ENCODE measurements around the gene NTSR2. TPM values are rescaled to one million over a fixed set of nuclear protein-coding genes. Genes with fewer than 3 reads are reported as not detected.

The NTSR2 gene
- total and polyA plus RNA-seq, 2 donors (not counting 3 experiments of a cell fraction or from before 2014, with no cell fraction given): not detected

DNA sequence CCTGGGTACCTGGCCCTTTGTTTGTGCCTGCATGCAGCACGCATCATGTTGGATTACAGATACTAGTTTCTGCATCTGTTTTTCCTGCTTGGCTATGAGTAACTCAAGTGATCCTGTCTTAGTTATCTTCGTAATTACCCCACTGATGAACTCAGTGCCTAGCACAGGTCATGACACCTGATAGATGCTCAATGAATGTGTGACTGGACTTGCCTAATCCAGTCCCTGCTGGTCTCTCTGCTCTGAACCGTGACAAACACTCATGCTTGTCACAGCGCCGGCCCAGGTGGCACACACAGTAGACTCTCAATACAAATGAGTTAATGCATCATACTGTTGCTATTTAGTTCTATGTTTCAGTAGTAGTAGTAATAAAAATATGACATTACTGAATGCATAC, 31.2 kb upstream of the NTSR2 start:
- ChIA-PET CTCF (interaction anchor here (1.9 kb wide), 1 partner anchor 13 kb away, joined by 7 read pairs; no protein-coding TSS in a partner anchor), POLR2A (no interaction called here)
- no TSS peak for BruUV-seq (replicated peaks)
- H2AFZ ChIP-seq (ENCODE audit: low read depth, low read length): no peak overlapping the region
- H3K36me3 ChIP-seq (ENCODE audit: control insufficient read depth in 2 of 2, extremely low read depth in 1 of 2, insufficient read depth in 2 of 2, low read length in 2 of 2): no peaks in the 10 kb centered on the region
- H3K27me3 ChIP-seq (ENCODE audit: control insufficient read depth in 2 of 2, insufficient read depth in 2 of 2, low read length in 2 of 2): no peaks in the 10 kb centered on the region
- dilution Hi-C loops (cut with MboI; ENCODE audit: extremely low pct_ligation_motif_present, low sequenced_read_pairs): no loop called here
- no peak overlapping the region for H3K9ac ChIP-seq (replicated peaks; ENCODE audit: extremely low read depth, insufficient read depth, low read length)
- no peak overlapping the region for H3K27ac ChIP-seq (ENCODE audit: insufficient read depth, low read depth, low read length)
- H3K9me1 ChIP-seq (replicated peaks; ENCODE audit: control insufficient read depth, extremely low read depth, insufficient read depth, low read length): no peaks in the 10 kb centered on the region
- no peaks in the 10 kb centered on the region for H3K9me3 ChIP-seq (replicated peaks; ENCODE audit: control insufficient read depth, insufficient read depth, low read length)
- H3K4me3 ChIP-seq (replicated peaks in 1 of 3; ENCODE audit: insufficient read depth in 1 of 3, low read depth in 1 of 3, low read length in 3 of 3): no peak overlapping the region
- DNase-seq (ENCODE audit: low read depth, low spot score) (no peak), FAIRE-seq (no peak)
- intact Hi-C loops (cut with micrococcal nuclease): no loop called here
- H3K79me2 ChIP-seq (ENCODE audit: control insufficient read depth, insufficient read depth, low read length): no peaks in the 10 kb centered on the region
- TF ChIP-seq, protein P1, sequence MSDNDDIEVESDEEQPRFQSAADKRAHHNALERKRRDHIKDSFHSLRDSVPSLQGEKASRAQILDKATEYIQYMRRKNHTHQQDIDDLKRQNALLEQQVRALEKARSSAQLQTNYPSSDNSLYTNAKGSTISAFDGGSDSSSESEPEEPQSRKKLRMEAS (IDR thresholded peaks at IDR 0.05; ENCODE audit: insufficient read depth, insufficient read length): no peak
- TF ChIP-seq POLR2AphosphoS5 (IDR thresholded peaks at IDR 0.05; ENCODE audit: insufficient read depth, low read depth, low read length) (no peak), GATA2 (IDR thresholded peaks at IDR 0.05; ENCODE audit: insufficient read depth, insufficient read length, low read depth, low read length) (no peak), POLR2A (IDR thresholded peaks at IDR 0.05; ENCODE audit: low read depth, low read length) (no peak)
- no peaks in the 10 kb centered on the region for H4K20me1 ChIP-seq (replicated peaks; ENCODE audit: control insufficient read depth, extremely low read depth, insufficient read depth, low read length)
- H3K4me1 ChIP-seq (ENCODE audit: control insufficient read depth, extremely low read depth, insufficient read depth, low read length): peaks cover 11% of the 10 kb centered on the region
- no peak overlapping the region for H3K4me2 ChIP-seq (ENCODE audit: insufficient read depth, low read length)

DNA sequence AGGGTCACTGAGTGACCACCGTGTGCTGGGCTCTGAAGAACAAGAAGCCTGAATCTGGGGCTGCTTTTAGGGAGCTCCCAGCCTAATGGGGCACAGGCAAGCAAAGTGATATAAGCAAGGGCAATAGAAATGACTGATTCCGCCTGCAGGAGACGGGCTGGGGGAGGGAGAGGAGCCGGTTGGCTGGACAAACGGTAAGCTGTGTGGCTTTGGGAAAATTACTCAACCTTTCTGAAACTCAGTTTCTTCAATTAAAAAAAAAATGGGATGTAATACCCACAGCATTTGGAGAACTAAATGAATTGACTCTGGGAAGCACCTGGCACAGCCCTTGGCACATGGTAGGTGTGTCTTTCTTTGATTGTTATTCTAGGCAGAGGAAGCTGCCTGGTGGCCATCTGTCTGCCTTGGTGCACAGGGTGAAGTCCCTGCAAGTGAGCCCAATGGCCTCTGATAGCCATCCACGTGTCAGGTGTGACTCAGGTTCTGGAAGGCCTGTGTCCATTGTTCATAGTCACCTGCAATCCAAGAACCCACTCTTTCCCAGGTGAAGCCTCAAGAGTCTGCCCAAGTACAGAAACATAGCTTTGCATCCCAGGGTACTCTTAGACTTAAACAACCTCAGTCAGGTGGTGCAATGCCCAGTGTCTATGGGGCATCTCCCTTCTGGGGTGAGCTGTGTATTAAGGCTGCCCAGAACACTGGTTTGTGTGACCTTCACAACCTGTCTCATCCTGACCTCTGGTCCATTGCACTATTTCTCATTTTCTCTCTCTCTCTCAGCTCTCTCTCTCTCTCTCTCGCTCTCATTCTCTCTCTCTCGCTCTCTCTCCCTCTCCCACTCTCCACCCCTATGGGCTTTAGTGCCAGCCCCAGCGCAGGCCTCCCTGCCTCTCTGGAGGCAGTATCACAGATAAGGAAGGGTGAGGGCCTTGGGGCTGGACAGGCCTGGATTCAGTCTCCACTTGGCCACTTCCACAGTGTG, 30.0 kb upstream of the NTSR2 start:
- Histone ChIP-seq H3K27me3 (ENCODE audit: control insufficient read depth in 2 of 2, insufficient read depth in 2 of 2, low read length in 2 of 2) (no peaks in the 10 kb centered on the region), H3K79me2 (ENCODE audit: control insufficient read depth, insufficient read depth, low read length) (no peaks in the 10 kb centered on the region), H3K4me1 (ENCODE audit: control insufficient read depth, extremely low read depth, insufficient read depth, low read length) (peaks cover 11% of the 10 kb centered on the region), H3K27ac (ENCODE audit: insufficient read depth, low read depth, low read length) (no peak overlapping the region), H3K4me2 (ENCODE audit: insufficient read depth, low read length) (no peak overlapping the region), H3K4me3 (replicated peaks in 1 of 3; ENCODE audit: insufficient read depth in 1 of 3, low read depth in 1 of 3, low read length in 3 of 3) (no peak overlapping the region), H3K36me3 (ENCODE audit: control insufficient read depth in 2 of 2, extremely low read depth in 1 of 2, insufficient read depth in 2 of 2, low read length in 2 of 2) (no peaks in the 10 kb centered on the region), H3K9me1 (replicated peaks; ENCODE audit: control insufficient read depth, extremely low read depth, insufficient read depth, low read length) (no peaks in the 10 kb centered on the region), H3K9ac (replicated peaks; ENCODE audit: extremely low read depth, insufficient read depth, low read length) (no peak overlapping the region), H3K9me3 (replicated peaks; ENCODE audit: control insufficient read depth, insufficient read depth, low read length) (no peaks in the 10 kb centered on the region), H4K20me1 (replicated peaks; ENCODE audit: control insufficient read depth, extremely low read depth, insufficient read depth, low read length) (no peaks in the 10 kb centered on the region), H2AFZ (ENCODE audit: low read depth, low read length) (no peak overlapping the region)
- ChIA-PET POLR2A (interaction anchor here (0.5 kb wide), 1 partner anchor 34 kb away, joined by 3 read pairs; no protein-coding TSS in a partner anchor), CTCF (interaction anchor here (0.8 to 1.9 kb wide), 3 partner anchors 8 to 84 kb away, joined by 3 to 7 read pairs (median 4); no protein-coding TSS in a partner anchor)
- no TSS peak for BruUV-seq (replicated peaks)
- no peak for FAIRE-seq
- dilution Hi-C loops (cut with MboI; ENCODE audit: extremely low pct_ligation_motif_present, low sequenced_read_pairs) (loop anchor here (10.0 kb wide), 1 partner anchor 65 kb away; no protein-coding TSS in a partner anchor), intact Hi-C loops (cut with micrococcal nuclease) (no loop called here)
- no peak for DNase-seq (ENCODE audit: low read depth, low spot score)
- no peak for TF ChIP-seq EZH2 (IDR thresholded peaks at IDR 0.05; ENCODE audit: borderline replicate concordance, low read depth, low read length, severe bottlenecking)
- TF ChIP-seq JUN (IDR thresholded peaks at IDR 0.05; ENCODE audit: borderline replicate concordance, insufficient read depth, insufficient read length, low read depth): no peak
- TF ChIP-seq, protein P1 (IDR thresholded peaks at IDR 0.05; ENCODE audit: insufficient read depth, insufficient read length): no peak
- TF ChIP-seq POLR2AphosphoS5 (IDR thresholded peaks at IDR 0.05; ENCODE audit: insufficient read depth, low read depth, low read length): no peak
- TF ChIP-seq MYC (IDR thresholded peaks at IDR 0.05; ENCODE audit: low read depth, low read length): no peak
- TF ChIP-seq GATA2 (IDR thresholded peaks at IDR 0.05; ENCODE audit: insufficient read depth, insufficient read length, low read depth, low read length): no peak
- TF ChIP-seq, protein P2, sequence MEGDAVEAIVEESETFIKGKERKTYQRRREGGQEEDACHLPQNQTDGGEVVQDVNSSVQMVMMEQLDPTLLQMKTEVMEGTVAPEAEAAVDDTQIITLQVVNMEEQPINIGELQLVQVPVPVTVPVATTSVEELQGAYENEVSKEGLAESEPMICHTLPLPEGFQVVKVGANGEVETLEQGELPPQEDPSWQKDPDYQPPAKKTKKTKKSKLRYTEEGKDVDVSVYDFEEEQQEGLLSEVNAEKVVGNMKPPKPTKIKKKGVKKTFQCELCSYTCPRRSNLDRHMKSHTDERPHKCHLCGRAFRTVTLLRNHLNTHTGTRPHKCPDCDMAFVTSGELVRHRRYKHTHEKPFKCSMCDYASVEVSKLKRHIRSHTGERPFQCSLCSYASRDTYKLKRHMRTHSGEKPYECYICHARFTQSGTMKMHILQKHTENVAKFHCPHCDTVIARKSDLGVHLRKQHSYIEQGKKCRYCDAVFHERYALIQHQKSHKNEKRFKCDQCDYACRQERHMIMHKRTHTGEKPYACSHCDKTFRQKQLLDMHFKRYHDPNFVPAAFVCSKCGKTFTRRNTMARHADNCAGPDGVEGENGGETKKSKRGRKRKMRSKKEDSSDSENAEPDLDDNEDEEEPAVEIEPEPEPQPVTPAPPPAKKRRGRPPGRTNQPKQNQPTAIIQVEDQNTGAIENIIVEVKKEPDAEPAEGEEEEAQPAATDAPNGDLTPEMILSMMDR (IDR thresholded peaks at IDR 0.05; ENCODE audit: extremely low read depth in 1 of 2, insufficient read depth in 1 of 2, low read depth in 1 of 2, low read length in 2 of 2): no peak
- no peak for TF ChIP-seq POLR2A (IDR thresholded peaks at IDR 0.05; ENCODE audit: low read depth, low read length)
- no peak for TF ChIP-seq FOS (IDR thresholded peaks at IDR 0.05; ENCODE audit: borderline replicate concordance, insufficient read depth, low read length)
